Measurements from ENCODE around the gene CD300LB. TPM values are rescaled to one million over a fixed set of nuclear protein-coding genes. Genes with fewer than 3 reads are reported as not detected.
"Not testable (repeated sequence)": the region's sequence is repeated elsewhere in the genome, so short reads cannot be mapped to it uniquely, and the experiment has no call there.

Gene CD300LB
- total RNA-seq, 1 donor from 2014 or later, result not detected

DNA sequence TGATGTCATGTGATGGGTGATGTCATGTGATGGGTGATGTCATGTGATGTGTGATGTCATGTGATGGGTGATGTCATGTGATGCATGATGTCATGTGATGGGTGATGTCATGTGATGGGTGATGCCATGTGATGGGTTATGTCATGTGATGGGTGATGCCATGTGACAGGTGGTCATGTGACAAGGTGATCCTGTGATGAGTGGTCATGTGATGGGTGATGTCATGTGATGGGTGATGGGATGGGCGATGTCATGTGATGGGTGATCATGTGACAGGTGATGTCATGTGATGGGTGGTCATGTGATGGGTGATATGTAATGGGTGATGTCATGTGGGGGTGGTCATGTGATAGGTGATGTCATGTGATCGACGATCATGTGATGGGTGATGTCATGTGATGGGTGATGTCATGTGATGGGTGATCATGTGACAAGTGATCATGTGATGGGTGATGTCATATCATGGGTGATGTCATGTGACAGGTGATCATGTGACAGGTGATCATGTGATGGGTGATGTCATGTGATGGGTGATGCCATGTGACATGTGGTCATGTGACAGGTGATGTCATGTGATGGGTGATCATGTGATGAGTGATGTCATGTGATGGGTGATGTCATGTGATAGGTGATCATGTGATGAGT is 17.2 kb downstream of the CD300LB start:
- no peak overlapping the region for H3K4me3 ChIP-seq (ENCODE audit: low read depth, low read length)
- DNase-seq (ENCODE audit: low read depth), result peak; percentile 53
- TF ChIP-seq, protein P1, sequence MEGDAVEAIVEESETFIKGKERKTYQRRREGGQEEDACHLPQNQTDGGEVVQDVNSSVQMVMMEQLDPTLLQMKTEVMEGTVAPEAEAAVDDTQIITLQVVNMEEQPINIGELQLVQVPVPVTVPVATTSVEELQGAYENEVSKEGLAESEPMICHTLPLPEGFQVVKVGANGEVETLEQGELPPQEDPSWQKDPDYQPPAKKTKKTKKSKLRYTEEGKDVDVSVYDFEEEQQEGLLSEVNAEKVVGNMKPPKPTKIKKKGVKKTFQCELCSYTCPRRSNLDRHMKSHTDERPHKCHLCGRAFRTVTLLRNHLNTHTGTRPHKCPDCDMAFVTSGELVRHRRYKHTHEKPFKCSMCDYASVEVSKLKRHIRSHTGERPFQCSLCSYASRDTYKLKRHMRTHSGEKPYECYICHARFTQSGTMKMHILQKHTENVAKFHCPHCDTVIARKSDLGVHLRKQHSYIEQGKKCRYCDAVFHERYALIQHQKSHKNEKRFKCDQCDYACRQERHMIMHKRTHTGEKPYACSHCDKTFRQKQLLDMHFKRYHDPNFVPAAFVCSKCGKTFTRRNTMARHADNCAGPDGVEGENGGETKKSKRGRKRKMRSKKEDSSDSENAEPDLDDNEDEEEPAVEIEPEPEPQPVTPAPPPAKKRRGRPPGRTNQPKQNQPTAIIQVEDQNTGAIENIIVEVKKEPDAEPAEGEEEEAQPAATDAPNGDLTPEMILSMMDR (conservative IDR thresholded peaks at IDR 0.05; ENCODE audit: low read depth, low read length), result no peak

DNA sequence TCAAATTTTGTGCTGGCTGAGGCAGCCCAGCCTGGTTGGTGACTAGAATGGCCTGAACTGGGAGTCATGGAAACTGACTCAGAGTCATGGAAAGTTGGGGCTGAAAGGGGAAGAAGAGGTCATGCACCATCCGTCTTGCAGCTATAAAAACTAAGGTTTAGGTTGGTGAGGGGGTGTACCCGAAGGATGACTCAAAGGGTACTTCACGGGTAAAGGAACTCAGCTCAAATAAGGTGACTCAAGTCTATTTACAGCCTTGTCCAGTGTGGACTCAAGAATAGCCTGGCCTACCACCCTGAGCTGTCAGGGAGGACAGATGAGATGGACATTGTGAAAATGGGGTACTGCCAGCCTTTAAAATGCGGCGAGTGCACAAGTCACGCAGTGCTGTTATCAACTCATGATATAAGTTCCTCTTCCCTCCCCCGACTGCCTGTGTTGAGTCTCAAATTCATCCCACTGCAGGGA is 18.6 kb downstream of the CD300LB start:
- peak; percentile 79 for DNase-seq (ENCODE audit: low read depth)
- no peak overlapping the region for H3K4me3 ChIP-seq (ENCODE audit: low read depth, low read length)
- TF ChIP-seq, protein P1 (conservative IDR thresholded peaks at IDR 0.05; ENCODE audit: low read depth, low read length), result no peak

DNA sequence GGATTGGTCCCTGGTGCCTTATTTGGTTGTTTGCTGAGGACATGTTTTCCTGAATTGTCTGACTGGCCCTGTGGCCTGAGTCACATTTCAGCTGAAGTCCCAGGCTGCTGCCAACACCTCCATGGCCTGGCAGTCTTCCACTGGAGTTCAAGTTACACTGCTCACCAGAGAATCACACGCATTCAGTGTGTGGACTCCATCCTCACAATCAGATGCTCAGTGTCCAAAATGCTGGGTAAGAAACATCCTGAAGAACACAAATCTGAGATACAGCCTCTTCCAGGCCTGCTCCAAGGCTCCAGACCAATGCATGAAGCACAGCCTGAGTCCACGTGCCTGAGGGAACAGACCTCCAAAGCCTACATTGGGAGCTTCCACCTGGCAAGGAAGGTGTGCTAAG is 19.2 kb downstream of the CD300LB start:
- TF ChIP-seq, protein P1 (conservative IDR thresholded peaks at IDR 0.05; ENCODE audit: low read depth, low read length), result no peak
- no peak overlapping the region for H3K4me3 ChIP-seq (ENCODE audit: low read depth, low read length)
- no peak for DNase-seq (ENCODE audit: low read depth)

- no peak overlapping the region for H3K4me3 ChIP-seq (ENCODE audit: low read depth, low read length)
- TF ChIP-seq, protein P1 (conservative IDR thresholded peaks at IDR 0.05; ENCODE audit: low read depth, low read length), result no peak
- DNase-seq (ENCODE audit: low read depth), result no peak
Measured at GRCh38 chr17:74508156-74508555, 23.1 kb downstream of the CD300LB start.

GRCh38 chr17:74503949-74504348 is 27.3 kb downstream of the CD300LB start:
- not testable (repeated sequence) for H3K4me3 ChIP-seq (ENCODE audit: low read depth, low read length); DNase-seq (ENCODE audit: low read depth)

- no peak for DNase-seq (ENCODE audit: low read depth)
- TF ChIP-seq, protein P1 (conservative IDR thresholded peaks at IDR 0.05; ENCODE audit: low read depth, low read length), result no peak
- H3K4me3 ChIP-seq (ENCODE audit: low read depth, low read length), result no peak overlapping the region
Measured at GRCh38 chr17:74502861-74503260, 28.4 kb downstream of the CD300LB start.

GRCh38 chr17:74499992-74500391 is 31.3 kb downstream of the CD300LB start:
- TF ChIP-seq, protein P1 (conservative IDR thresholded peaks at IDR 0.05; ENCODE audit: low read depth, low read length), result no peak
- no peak for DNase-seq (ENCODE audit: low read depth)
- H3K4me3 ChIP-seq (ENCODE audit: low read depth, low read length), result no peak overlapping the region

All from epithelial cell of proximal tubule (primary cell).